Mucosa of descending colon (tissue), 3 donors: ENCODE data around the gene NUTM1. TPM values are rescaled to one million over a fixed set of nuclear protein-coding genes. Genes with fewer than 3 reads are reported as not detected.
"Not testable (repeated sequence)": the region's sequence is repeated elsewhere in the genome, so short reads cannot be mapped to it uniquely, and the experiment has no call there.

Source experiments
- ATAC-seq: fragments of 200-7000 bp; cut with Tn5 transposase; one replicate; pipeline ENCODE4 v1.9.1; 2020; ENCODE audit warnings: mild to moderate bottlenecking, moderate library complexity
- DNase-seq, 3 donors: peaks; one replicate each; pipeline ENCODE4 v3.0.0-alpha.2; 2020
- H3K36me3 ChIP-seq: fragments of 200-600 bp; one replicate; pipeline ENCODE4 v1.8.0; 2021; ENCODE audit warnings: low read depth, mild to moderate bottlenecking
- H3K4me1 ChIP-seq: fragments of 200-600 bp; one replicate; pipeline ENCODE4 v1.8.0; 2021; ENCODE audit warnings: low read depth, mild to moderate bottlenecking
- H3K4me3 ChIP-seq: fragments of 200-600 bp; one replicate; pipeline ENCODE4 v1.8.0; 2021; ENCODE audit warnings: mild to moderate bottlenecking
- H3K9me3 ChIP-seq: fragments of 200-600 bp; one replicate; pipeline ENCODE4 v1.8.0; 2021; ENCODE audit warnings: mild to moderate bottlenecking
- CTCF ChIP-seq: fragments of 200-600 bp; IDR thresholded peaks from one replicate; pipeline ENCODE4 v1.8.0; 2022; ENCODE audit warnings: antibody characterized with exemption, mild to moderate bottlenecking
- intact Hi-C, 2 donors: fragments of 100-400 bp; cut with DNase I in 1 of 2; cut with micrococcal nuclease in 1 of 2; formaldehyde crosslinking; loops; one replicate each; pipeline versions ENCODE4 v1.11.0 to v1.11.1; 2022; cut with DNase I, micrococcal nuclease
- total RNA-seq, 3 donors: library from RNA; stranded (reverse); fragmentation: NEBNext Ultra II Directional in 2 of 3; extraction: Animal tissue kit (Norgen Biotek cat#: 25700) in 2 of 3; gene quantifications; one replicate each; pipeline versions ENCODE4 v1.2.1 to v1.2.4, GENCODE V29; 2021 to 2023
- donor health status: DM: no; HTN: no; CAD: no; lungs with moderate emphysema.
- donor health status: DM: no; HTN: no; CAD: no.
- donor health status: DM: no; HTN: yes; CAD: no.

NUTM1 gene
- total RNA-seq, 3 donors from 2014 or later: not detected

DNA sequence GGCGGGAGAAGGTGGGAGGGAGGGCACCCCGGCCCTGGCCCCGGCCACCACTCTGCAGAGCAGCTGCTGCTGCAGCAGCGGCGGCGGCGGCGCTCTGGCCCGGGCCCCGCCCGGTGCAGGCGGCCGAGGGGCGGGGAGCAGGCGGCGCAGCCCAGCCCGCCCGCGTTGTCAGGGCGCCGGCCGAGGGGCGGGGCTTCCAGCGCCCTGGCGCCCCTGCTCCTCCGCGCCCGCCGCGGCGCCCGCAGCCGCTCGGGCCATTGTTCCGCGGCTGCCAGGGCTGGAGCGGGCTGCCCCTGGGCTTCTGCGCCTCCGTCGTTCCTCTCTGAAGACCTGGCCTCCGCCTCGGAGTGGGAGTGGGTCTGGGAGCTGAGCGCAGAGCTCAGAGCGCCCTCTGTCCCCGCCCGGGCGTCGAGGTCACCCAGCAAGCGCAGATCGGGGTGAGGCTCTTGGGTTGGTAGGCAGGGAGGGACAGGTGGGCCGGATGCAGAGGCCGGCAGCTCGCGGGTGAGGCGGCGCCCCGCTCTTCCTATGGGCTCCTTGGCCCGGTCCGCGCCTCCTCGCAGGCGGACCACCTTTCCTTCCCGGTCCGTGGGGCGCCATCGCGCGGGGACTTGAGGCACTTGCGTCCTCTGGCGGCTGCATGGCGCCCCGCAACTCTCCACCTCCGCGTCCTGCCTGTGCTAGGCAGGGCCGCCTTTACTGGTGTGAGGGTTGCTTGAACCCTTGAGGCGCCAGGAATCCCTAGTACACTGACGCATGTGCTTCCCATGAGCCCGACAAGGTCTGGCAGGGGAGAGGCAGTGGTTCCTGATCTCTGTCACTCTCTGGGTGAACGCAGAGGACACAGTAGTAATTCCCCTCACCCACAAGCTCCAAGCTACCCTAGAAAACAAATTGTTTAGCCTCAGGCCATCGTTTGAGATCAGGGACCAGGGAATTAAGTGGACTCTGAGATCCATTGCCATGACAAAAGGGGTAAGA is 24.3 kb downstream of the NUTM1 start, which contains the start of gene LPCAT4:
Gene LPCAT4 (minus strand): TSS at position 96 of the 981 bp plus-strand sequence. CDS start 96 bp downstream, outside the sequence.
- intact Hi-C loops: loop anchor here in 1 of 2 donors (2.0 kb wide), 1 partner anchor 25 kb away; the partner anchor contains the start of genes NOP10 and NUTM1
- H3K4me3 ChIP-seq: peak within 1 kb of the TSS; percentile 67
- peaks cover 40% of the 10 kb centered on the region for H3K4me1 ChIP-seq
- H3K9me3 ChIP-seq: no peaks in the 10 kb centered on the region
- H3K36me3 ChIP-seq: no peaks in the 10 kb centered on the region
- TF ChIP-seq CTCF: peak; percentile 95
- ATAC-seq (peak; percentile 86), DNase-seq (peak; percentile 93 to 96 (median 96))

GRCh38 chr15:34370129-34370528 is 27.0 kb downstream of the NUTM1 start:
- DNase-seq: no peak
- Histone ChIP-seq H3K4me3 (no peak overlapping the region), H3K9me3 (no peaks in the 10 kb centered on the region), H3K4me1 (peaks cover 21% of the 10 kb centered on the region), H3K36me3 (no peaks in the 10 kb centered on the region)
- intact Hi-C loops: no loop called here
- no peak for ATAC-seq
- TF ChIP-seq CTCF: no peak

GRCh38 chr15:34370643-34371042 is 27.5 kb downstream of the NUTM1 start:
- no peak for TF ChIP-seq CTCF
- Histone ChIP-seq H3K36me3 (no peaks in the 10 kb centered on the region), H3K9me3 (no peaks in the 10 kb centered on the region), H3K4me1 (peaks cover 16% of the 10 kb centered on the region), H3K4me3 (no peak overlapping the region)
- ATAC-seq: no peak
- DNase-seq: no peak
- intact Hi-C loops: no loop called here

GRCh38 chr15:34373951-34374350 is 30.8 kb downstream of the NUTM1 start:
- Histone ChIP-seq H3K9me3 (no peaks in the 10 kb centered on the region), H3K4me1 (no peaks in the 10 kb centered on the region), H3K4me3 (no peak overlapping the region), H3K36me3 (no peaks in the 10 kb centered on the region)
- no peak for TF ChIP-seq CTCF
- ATAC-seq (no peak), DNase-seq (no peak)
- intact Hi-C loops: no loop called here

DNA sequence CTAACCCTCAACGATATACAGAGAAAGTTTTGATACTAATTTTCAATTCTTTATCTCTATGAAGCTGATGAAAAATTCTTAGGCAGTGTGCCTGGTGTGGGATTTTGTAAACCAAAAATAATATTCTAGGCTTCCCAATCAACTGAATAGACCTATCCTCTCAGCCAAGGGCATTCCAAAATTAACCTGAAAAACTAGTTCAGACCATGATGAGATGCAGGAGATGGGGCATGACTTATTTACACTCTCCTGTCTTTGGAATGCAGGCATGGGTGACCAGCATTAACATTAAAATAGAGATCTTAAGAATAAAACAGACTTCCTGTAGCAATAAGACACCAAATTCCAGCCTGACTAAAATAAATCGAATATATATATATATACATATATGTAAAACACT is 31.7 kb downstream of the NUTM1 start:
- no peaks in the 10 kb centered on the region for H3K36me3 ChIP-seq
- no peak overlapping the region for H3K4me3 ChIP-seq
- ATAC-seq (no peak), DNase-seq (no peak)
- H3K9me3 ChIP-seq: no peaks in the 10 kb centered on the region
- intact Hi-C loops: no loop called here
- TF ChIP-seq CTCF: no peak
- H3K4me1 ChIP-seq: no peaks in the 10 kb centered on the region

DNA sequence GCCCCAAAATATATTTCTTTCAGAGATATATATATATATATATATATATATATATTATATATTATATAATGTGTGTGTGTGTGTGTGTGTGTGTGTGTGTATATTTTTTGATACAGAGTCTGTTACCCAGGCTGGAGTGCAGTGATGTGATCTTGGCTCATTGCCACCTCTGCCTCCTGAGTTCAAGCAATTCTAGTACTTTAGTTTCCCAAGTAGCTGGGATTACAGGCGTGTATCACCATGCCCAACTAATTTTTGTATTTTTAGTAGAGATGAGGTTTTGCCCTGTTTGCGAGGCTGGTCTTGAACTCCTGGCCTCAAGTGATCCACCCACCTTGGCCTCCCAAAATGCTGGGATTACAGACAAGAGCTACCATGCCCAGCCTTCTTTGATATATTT is 32.4 kb downstream of the NUTM1 start:
- ATAC-seq, H3K36me3 ChIP-seq, H3K9me3 ChIP-seq, H3K4me3 ChIP-seq, DNase-seq, H3K4me1 ChIP-seq, intact Hi-C loops: not testable (repeated sequence)
